GM12891 (cell line): ENCODE measurements around the gene RELT.

Experiments
- POLR2A ChIP-seq: IDR thresholded peaks from 2 replicates; pipeline ENCODE4 v1.6.1; 2011; ENCODE audit warnings: low read depth, low read length, control low read depth
- POU2F2 ChIP-seq: IDR thresholded peaks from 2 replicates; pipeline ENCODE4 v1.6.1; 2011; ENCODE audit warnings: low read depth, mild to moderate bottlenecking, control low read depth, low read length, moderate library complexity
- TAF1 ChIP-seq: IDR thresholded peaks from 2 replicates; pipeline ENCODE4 v1.6.1; 2011; ENCODE audit warnings: low read depth, low read length, control low read depth

GRCh38 chr11:73359341-73359740, 16.9 kb upstream of the RELT start:
- TF ChIP-seq POLR2A (no peak), TAF1 (no peak), POU2F2 (no peak)
